ENCODE data around the gene RALGAPA2. TPM values are rescaled to one million over a fixed set of nuclear protein-coding genes. Genes with fewer than 3 reads are reported as not detected.

The RALGAPA2 gene
- polyA plus RNA-seq, 1 of the 3 experiments (the other 2 are of a cell fraction), result 1.0 TPM

DNA sequence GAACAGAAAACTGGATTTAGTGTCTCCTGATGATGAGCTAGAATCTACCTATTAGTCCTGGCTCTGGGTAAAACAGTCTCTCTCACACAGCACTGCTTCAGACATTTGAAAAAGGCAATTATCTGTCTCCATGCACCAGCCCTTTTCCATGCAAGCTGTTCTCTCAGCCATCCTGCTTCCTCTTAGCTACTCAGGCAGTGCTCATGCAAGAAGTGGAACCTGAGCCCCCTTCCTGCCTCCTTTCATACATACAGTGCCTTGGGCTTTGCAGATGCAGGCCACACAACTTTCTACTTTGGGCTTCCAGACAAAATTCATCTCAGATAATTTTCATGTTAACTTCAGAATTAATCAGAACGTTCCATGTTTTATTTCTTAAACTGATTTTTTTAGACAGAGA lies 151.3 kb downstream of the RALGAPA2 start (continued):
- TF ChIP-seq NFIC (IDR thresholded peaks at IDR 0.05; ENCODE audit: borderline replicate concordance) (no peak), CHD2 (IDR thresholded peaks at IDR 0.05; ENCODE audit: low read length, partially characterized antibody) (no peak), SMC3 (IDR thresholded peaks at IDR 0.05; ENCODE audit: low read depth, low read length) (no peak)
- TF ChIP-seq, protein P1, sequence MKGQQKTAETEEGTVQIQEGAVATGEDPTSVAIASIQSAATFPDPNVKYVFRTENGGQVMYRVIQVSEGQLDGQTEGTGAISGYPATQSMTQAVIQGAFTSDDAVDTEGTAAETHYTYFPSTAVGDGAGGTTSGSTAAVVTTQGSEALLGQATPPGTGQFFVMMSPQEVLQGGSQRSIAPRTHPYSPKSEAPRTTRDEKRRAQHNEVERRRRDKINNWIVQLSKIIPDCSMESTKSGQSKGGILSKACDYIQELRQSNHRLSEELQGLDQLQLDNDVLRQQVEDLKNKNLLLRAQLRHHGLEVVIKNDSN (IDR thresholded peaks at IDR 0.05; ENCODE audit: borderline replicate concordance, low read depth), result no peak

DNA sequence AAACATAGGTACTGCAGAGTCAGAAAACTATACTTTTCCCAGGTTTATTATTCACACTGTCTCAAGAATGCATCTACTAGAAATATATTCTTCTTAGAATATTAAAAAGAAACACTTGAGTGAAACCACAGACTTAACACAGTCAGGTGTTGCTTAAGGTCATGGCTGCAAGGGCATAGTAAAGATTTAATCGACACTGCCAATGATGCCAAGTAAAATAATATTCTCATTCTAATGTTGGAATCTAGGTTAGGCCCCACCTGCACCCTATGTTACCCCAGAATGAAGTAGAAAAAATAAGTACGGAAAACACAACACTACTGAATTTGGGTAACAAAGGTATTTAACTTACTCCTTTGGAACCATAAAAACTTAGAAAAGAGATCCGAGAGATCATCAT lies 155.0 kb downstream of the RALGAPA2 start:
- Histone ChIP-seq H2AFZ (ENCODE audit: low read depth) (no peak overlapping the region), H3K79me2 (ENCODE audit: insufficient read depth) (no peaks in the 10 kb centered on the region), H3K27me3 (ENCODE audit: insufficient read depth) (no peaks in the 10 kb centered on the region), H3K4me1 (ENCODE audit: control insufficient read depth in 1 of 2, insufficient read depth in 2 of 2, low read depth in 1 of 2, low read length in 1 of 2) (no peaks in the 10 kb centered on the region), H3K9me3 (no peaks in the 10 kb centered on the region), H3K36me3 (replicated peaks in 1 of 2; ENCODE audit: control insufficient read depth in 1 of 2, insufficient read depth in 2 of 2, low read length in 1 of 2) (no peaks in the 10 kb centered on the region), H3K9ac (no peak overlapping the region), H4K20me1 (ENCODE audit: insufficient read depth) (no peaks in the 10 kb centered on the region), H3F3A (replicated peaks; ENCODE audit: insufficient read depth) (no peaks in the 10 kb centered on the region), H3K4me3 (ENCODE audit: low read depth in 2 of 2, low read length in 1 of 2) (no peak overlapping the region), H3K27ac (ENCODE audit: low read depth in 2 of 2, low read length in 1 of 2) (no peak overlapping the region), H3K9me2 (no peaks in the 10 kb centered on the region), H3K4me2 (no peak overlapping the region)
- CTCF ChIA-PET, result interaction anchor here (1.9 kb wide), 1 partner anchor 11 kb away, joined by 5 read pairs; no protein-coding TSS in a partner anchor
- 91% methylated on average over 3 of the region's 3 CpGs for whole genome bisulfite sequencing (ENCODE audit: low lambda C conversion rate)
- no peak for DNase-seq
- TF ChIP-seq POLR2AphosphoS5 (IDR thresholded peaks at IDR 0.05; ENCODE audit: low read depth, low read length) (no peak), RXRA (IDR thresholded peaks at IDR 0.05; ENCODE audit: borderline replicate concordance, low read depth) (no peak), GATA2 (CRISPR knock-in tag; IDR thresholded peaks at IDR 0.05) (no peak), FOXJ3 (CRISPR knock-in tag; IDR thresholded peaks at IDR 0.05) (no peak), FOXM1 (IDR thresholded peaks at IDR 0.05; ENCODE audit: low read depth) (no peak), GABPA (IDR thresholded peaks at IDR 0.05; ENCODE audit: low read depth) (no peak), JUND (IDR thresholded peaks at IDR 0.05) (no peak), RCOR1 (IDR thresholded peaks at IDR 0.05; ENCODE audit: low read length) (no peak), TEAD4 (IDR thresholded peaks at IDR 0.05; ENCODE audit: borderline replicate concordance, insufficient read depth) (no peak), FOSL2 (IDR thresholded peaks at IDR 0.05; ENCODE audit: borderline replicate concordance, low read depth) (no peak), SIN3A (IDR thresholded peaks at IDR 0.05; ENCODE audit: borderline replicate concordance, low read depth, low read length) (no peak), SMC3 (IDR thresholded peaks at IDR 0.05; ENCODE audit: low read depth, low read length) (no peak), EP300 (IDR thresholded peaks at IDR 0.05; ENCODE audit: borderline replicate concordance in 1 of 2, low read depth in 1 of 2, low read length in 1 of 2) (no peak), YY1 (IDR thresholded peaks at IDR 0.05; ENCODE audit: low read depth) (no peak)
- TF ChIP-seq, protein P2, sequence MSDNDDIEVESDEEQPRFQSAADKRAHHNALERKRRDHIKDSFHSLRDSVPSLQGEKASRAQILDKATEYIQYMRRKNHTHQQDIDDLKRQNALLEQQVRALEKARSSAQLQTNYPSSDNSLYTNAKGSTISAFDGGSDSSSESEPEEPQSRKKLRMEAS (IDR thresholded peaks at IDR 0.05; ENCODE audit: low read depth), result no peak
- TF ChIP-seq, protein P3, sequence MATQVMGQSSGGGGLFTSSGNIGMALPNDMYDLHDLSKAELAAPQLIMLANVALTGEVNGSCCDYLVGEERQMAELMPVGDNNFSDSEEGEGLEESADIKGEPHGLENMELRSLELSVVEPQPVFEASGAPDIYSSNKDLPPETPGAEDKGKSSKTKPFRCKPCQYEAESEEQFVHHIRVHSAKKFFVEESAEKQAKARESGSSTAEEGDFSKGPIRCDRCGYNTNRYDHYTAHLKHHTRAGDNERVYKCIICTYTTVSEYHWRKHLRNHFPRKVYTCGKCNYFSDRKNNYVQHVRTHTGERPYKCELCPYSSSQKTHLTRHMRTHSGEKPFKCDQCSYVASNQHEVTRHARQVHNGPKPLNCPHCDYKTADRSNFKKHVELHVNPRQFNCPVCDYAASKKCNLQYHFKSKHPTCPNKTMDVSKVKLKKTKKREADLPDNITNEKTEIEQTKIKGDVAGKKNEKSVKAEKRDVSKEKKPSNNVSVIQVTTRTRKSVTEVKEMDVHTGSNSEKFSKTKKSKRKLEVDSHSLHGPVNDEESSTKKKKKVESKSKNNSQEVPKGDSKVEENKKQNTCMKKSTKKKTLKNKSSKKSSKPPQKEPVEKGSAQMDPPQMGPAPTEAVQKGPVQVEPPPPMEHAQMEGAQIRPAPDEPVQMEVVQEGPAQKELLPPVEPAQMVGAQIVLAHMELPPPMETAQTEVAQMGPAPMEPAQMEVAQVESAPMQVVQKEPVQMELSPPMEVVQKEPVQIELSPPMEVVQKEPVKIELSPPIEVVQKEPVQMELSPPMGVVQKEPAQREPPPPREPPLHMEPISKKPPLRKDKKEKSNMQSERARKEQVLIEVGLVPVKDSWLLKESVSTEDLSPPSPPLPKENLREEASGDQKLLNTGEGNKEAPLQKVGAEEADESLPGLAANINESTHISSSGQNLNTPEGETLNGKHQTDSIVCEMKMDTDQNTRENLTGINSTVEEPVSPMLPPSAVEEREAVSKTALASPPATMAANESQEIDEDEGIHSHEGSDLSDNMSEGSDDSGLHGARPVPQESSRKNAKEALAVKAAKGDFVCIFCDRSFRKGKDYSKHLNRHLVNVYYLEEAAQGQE (IDR thresholded peaks at IDR 0.05; ENCODE audit: low read depth, low read length), result no peak
- TF ChIP-seq, protein P4, sequence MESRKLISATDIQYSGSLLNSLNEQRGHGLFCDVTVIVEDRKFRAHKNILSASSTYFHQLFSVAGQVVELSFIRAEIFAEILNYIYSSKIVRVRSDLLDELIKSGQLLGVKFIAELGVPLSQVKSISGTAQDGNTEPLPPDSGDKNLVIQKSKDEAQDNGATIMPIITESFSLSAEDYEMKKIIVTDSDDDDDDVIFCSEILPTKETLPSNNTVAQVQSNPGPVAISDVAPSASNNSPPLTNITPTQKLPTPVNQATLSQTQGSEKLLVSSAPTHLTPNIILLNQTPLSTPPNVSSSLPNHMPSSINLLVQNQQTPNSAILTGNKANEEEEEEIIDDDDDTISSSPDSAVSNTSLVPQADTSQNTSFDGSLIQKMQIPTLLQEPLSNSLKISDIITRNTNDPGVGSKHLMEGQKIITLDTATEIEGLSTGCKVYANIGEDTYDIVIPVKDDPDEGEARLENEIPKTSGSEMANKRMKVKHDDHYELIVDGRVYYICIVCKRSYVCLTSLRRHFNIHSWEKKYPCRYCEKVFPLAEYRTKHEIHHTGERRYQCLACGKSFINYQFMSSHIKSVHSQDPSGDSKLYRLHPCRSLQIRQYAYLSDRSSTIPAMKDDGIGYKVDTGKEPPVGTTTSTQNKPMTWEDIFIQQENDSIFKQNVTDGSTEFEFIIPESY (IDR thresholded peaks at IDR 0.05; ENCODE audit: borderline replicate concordance, low read depth), result no peak
- TF ChIP-seq, protein P1 (IDR thresholded peaks at IDR 0.05; ENCODE audit: borderline replicate concordance, low read depth), result no peak
- TF ChIP-seq, protein P5, sequence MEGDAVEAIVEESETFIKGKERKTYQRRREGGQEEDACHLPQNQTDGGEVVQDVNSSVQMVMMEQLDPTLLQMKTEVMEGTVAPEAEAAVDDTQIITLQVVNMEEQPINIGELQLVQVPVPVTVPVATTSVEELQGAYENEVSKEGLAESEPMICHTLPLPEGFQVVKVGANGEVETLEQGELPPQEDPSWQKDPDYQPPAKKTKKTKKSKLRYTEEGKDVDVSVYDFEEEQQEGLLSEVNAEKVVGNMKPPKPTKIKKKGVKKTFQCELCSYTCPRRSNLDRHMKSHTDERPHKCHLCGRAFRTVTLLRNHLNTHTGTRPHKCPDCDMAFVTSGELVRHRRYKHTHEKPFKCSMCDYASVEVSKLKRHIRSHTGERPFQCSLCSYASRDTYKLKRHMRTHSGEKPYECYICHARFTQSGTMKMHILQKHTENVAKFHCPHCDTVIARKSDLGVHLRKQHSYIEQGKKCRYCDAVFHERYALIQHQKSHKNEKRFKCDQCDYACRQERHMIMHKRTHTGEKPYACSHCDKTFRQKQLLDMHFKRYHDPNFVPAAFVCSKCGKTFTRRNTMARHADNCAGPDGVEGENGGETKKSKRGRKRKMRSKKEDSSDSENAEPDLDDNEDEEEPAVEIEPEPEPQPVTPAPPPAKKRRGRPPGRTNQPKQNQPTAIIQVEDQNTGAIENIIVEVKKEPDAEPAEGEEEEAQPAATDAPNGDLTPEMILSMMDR (IDR thresholded peaks at IDR 0.05), result no peak
- POLR2A ChIA-PET, result no interaction called here
